Measurements from ENCODE around the gene GJA9. TPM values are rescaled to one million over a fixed set of nuclear protein-coding genes. Genes with fewer than 3 reads are reported as not detected.
"Not testable (repeated sequence)": the region's sequence is repeated elsewhere in the genome, so short reads cannot be mapped to it uniquely, and the experiment has no call there.

Gene GJA9
- polyA plus RNA-seq, 4 donors = 0.31 TPM; not detected in 3

GRCh38 chr1:38845088-38845487 lies 36.3 kb downstream of the GJA9 start:
- not testable (repeated sequence) for DNase-seq; H3K9me3 ChIP-seq (ENCODE audit: control insufficient read depth in 2 of 2, insufficient read depth in 1 of 2, low read depth in 1 of 2, low read length in 1 of 2); H3K27ac ChIP-seq (ENCODE audit: low read depth in 1 of 3, low read length in 2 of 3); H3K27me3 ChIP-seq (ENCODE audit: control insufficient read depth in 3 of 3, insufficient read depth in 3 of 3, low read length in 3 of 3); H3K4me3 ChIP-seq (ENCODE audit: low read depth in 1 of 3, low read length in 3 of 3); FAIRE-seq; H3K4me1 ChIP-seq (ENCODE audit: control insufficient read depth in 3 of 3, insufficient read depth in 2 of 3, low read depth in 1 of 3, low read length in 2 of 3)
- 93 to 99% (median 96%) methylated on average over 3 of the region's 3 CpGs for WGBS, 3 donors
- H3K36me3 ChIP-seq (ENCODE audit: control insufficient read depth in 3 of 3, insufficient read depth in 2 of 3, low read depth in 1 of 3, low read length in 3 of 3) = peaks cover 2 to 29% (median 21%) of the 10 kb centered on the region in 3 donors

GRCh38 chr1:38840281-38840680 lies 41.1 kb downstream of the GJA9 start:
- 57 to 81% (median 77%) methylated on average over 2 of the region's 2 CpGs for WGBS, 3 donors
- peaks cover 0 to 26% (median 18%) of the 10 kb centered on the region in 3 donors for H3K36me3 ChIP-seq (ENCODE audit: control insufficient read depth in 3 of 3, insufficient read depth in 2 of 3, low read depth in 1 of 3, low read length in 3 of 3)

GRCh38 chr1:38839363-38839762 lies 42.0 kb downstream of the GJA9 start:
- no peak for DNase-seq
- no peak overlapping the region for H3K27ac ChIP-seq (ENCODE audit: low read depth in 1 of 3, low read length in 2 of 3)
- no peaks in the 10 kb centered on the region for H3K27me3 ChIP-seq (ENCODE audit: control insufficient read depth in 3 of 3, insufficient read depth in 3 of 3, low read length in 3 of 3)
- peaks cover 0 to 23% (median 17%) of the 10 kb centered on the region in 3 donors for H3K36me3 ChIP-seq (ENCODE audit: control insufficient read depth in 3 of 3, insufficient read depth in 2 of 3, low read depth in 1 of 3, low read length in 3 of 3)
- H3K9me3 ChIP-seq (ENCODE audit: control insufficient read depth in 2 of 2, insufficient read depth in 1 of 2, low read depth in 1 of 2, low read length in 1 of 2) = no peaks in the 10 kb centered on the region
- no peak overlapping the region for H3K4me3 ChIP-seq (ENCODE audit: low read depth in 1 of 3, low read length in 3 of 3)
- FAIRE-seq = no peak
- 84 to 96% (median 92%) methylated on average over 9 of the region's 9 CpGs for WGBS, 3 donors
- H3K4me1 ChIP-seq (ENCODE audit: control insufficient read depth in 3 of 3, insufficient read depth in 2 of 3, low read depth in 1 of 3, low read length in 2 of 3) = no peaks in the 10 kb centered on the region

More at GRCh38 chr1:38840281-38840680, 41.1 kb downstream of the GJA9 start:
- Histone ChIP-seq H3K9me3 (ENCODE audit: control insufficient read depth in 2 of 2, insufficient read depth in 1 of 2, low read depth in 1 of 2, low read length in 1 of 2) (no peaks in the 10 kb centered on the region), H3K4me1 (ENCODE audit: control insufficient read depth in 3 of 3, insufficient read depth in 2 of 3, low read depth in 1 of 3, low read length in 2 of 3) (no peaks in the 10 kb centered on the region), H3K27ac (ENCODE audit: low read depth in 1 of 3, low read length in 2 of 3) (no peak overlapping the region), H3K4me3 (ENCODE audit: low read depth in 1 of 3, low read length in 3 of 3) (no peak overlapping the region), H3K27me3 (ENCODE audit: control insufficient read depth in 3 of 3, insufficient read depth in 3 of 3, low read length in 3 of 3) (no peaks in the 10 kb centered on the region)
- DNase-seq (no peak), FAIRE-seq (no peak)

DNA sequence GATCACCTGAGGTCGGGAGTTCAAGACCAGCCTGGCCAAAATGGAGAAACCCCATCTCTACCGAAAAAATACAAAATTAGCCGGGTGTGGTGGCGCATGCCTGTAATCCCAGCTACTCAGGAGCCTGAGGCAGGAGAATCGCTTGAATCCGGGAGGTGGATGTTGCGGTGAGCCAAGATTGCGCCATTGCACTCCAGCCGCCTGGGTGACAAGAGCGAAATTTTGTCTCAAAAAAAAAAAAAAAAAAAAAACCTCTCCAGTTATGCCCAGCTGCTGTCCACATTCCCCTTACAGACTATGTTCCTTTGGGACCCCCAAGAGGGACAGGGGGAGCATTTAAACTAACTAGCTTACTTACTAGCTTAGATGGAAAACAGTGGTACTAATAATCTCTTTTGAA lies 45.1 kb downstream of the GJA9 start:
- FAIRE-seq; H3K4me1 ChIP-seq (ENCODE audit: control insufficient read depth in 3 of 3, insufficient read depth in 2 of 3, low read depth in 1 of 3, low read length in 2 of 3); H3K4me3 ChIP-seq (ENCODE audit: low read depth in 1 of 3, low read length in 3 of 3); H3K9me3 ChIP-seq (ENCODE audit: control insufficient read depth in 2 of 2, insufficient read depth in 1 of 2, low read depth in 1 of 2, low read length in 1 of 2); DNase-seq; H3K27ac ChIP-seq (ENCODE audit: low read depth in 1 of 3, low read length in 2 of 3); H3K27me3 ChIP-seq (ENCODE audit: control insufficient read depth in 3 of 3, insufficient read depth in 3 of 3, low read length in 3 of 3): not testable (repeated sequence)
- H3K36me3 ChIP-seq (ENCODE audit: control insufficient read depth in 3 of 3, insufficient read depth in 2 of 3, low read depth in 1 of 3, low read length in 3 of 3) = peaks cover 0 to 18% (median 13%) of the 10 kb centered on the region in 3 donors
- 92 to 97% (median 95%) methylated on average over 10 of the region's 10 CpGs for WGBS, 3 donors

DNA sequence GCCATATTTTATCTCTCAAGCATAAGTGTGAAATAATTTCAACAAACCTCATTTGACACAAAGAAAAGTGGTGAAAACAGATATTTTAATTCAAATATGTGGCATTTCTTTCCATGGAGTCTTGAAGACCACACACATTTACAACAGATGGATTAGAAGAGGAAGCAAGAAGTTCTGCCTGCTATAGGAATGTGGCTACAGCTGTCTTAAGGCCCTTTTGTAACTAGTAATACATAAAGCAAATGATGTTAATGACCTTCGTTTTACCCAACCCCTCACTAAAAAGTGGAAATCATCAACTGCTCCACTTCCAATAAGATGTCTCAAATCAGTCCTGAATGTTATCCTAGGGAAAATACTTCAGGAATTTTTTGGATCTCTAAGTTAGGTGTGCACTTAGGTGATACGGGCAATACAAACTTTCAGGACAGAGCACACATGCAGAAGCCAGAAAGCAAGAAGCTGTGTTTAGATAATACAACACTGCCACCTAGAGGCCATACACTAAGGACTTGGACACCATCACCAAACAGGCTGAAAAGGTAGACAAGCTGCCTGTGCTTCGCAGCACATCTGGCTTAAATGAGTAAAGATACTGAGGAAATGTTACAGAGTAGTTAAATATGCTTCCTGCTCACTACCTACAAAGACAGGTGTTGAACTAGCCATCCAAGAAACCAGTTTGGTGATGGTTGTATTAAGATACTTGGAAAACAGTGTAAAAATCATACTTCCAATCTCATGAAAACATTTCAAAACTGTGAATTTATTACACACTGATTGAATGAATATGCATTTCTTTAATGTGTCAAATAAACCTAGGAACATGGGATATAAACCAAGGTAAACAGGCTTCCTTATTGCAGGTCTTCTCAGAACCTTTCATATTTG lies 46.2 kb downstream of the GJA9 start:
- WGBS, 3 donors = 21 to 24% (median 21%) methylated on average over 3 of the region's 3 CpGs
- DNase-seq (peak; percentile 81 to 82), FAIRE-seq (no peak)
- Histone ChIP-seq H3K4me1 (ENCODE audit: control insufficient read depth in 3 of 3, insufficient read depth in 2 of 3, low read depth in 1 of 3, low read length in 2 of 3) (no peaks in the 10 kb centered on the region), H3K27me3 (ENCODE audit: control insufficient read depth in 3 of 3, insufficient read depth in 3 of 3, low read length in 3 of 3) (peaks cover 0 to 2% (median 0%) of the 10 kb centered on the region in 3 donors), H3K9me3 (ENCODE audit: control insufficient read depth in 2 of 2, insufficient read depth in 1 of 2, low read depth in 1 of 2, low read length in 1 of 2) (no peaks in the 10 kb centered on the region), H3K36me3 (ENCODE audit: control insufficient read depth in 3 of 3, insufficient read depth in 2 of 3, low read depth in 1 of 3, low read length in 3 of 3) (peaks cover 0 to 14% (median 11%) of the 10 kb centered on the region in 3 donors), H3K27ac (ENCODE audit: low read depth in 1 of 3, low read length in 2 of 3) (no peak overlapping the region), H3K4me3 (ENCODE audit: low read depth in 1 of 3, low read length in 3 of 3) (no peak overlapping the region)

GRCh38 chr1:38834221-38834782 lies 47.1 kb downstream of the GJA9 start:
- FAIRE-seq (no peak), DNase-seq (no peak)
- Histone ChIP-seq H3K27me3 (ENCODE audit: control insufficient read depth in 3 of 3, insufficient read depth in 3 of 3, low read length in 3 of 3) (peaks cover 0 to 2% (median 1%) of the 10 kb centered on the region in 3 donors), H3K27ac (ENCODE audit: low read depth in 1 of 3, low read length in 2 of 3) (no peak overlapping the region), H3K4me3 (ENCODE audit: low read depth in 1 of 3, low read length in 3 of 3) (no peak overlapping the region), H3K4me1 (ENCODE audit: control insufficient read depth in 3 of 3, insufficient read depth in 2 of 3, low read depth in 1 of 3, low read length in 2 of 3) (no peaks in the 10 kb centered on the region), H3K36me3 (ENCODE audit: control insufficient read depth in 3 of 3, insufficient read depth in 2 of 3, low read depth in 1 of 3, low read length in 3 of 3) (peaks cover 0 to 11% (median 6%) of the 10 kb centered on the region in 3 donors), H3K9me3 (ENCODE audit: control insufficient read depth in 2 of 2, insufficient read depth in 1 of 2, low read depth in 1 of 2, low read length in 1 of 2) (no peaks in the 10 kb centered on the region)
- 81 to 89% (median 84%) methylated on average over 3 of the region's 3 CpGs for WGBS, 3 donors

- H3K9me3 ChIP-seq (ENCODE audit: control insufficient read depth in 2 of 2, insufficient read depth in 1 of 2, low read depth in 1 of 2, low read length in 1 of 2) = no peaks in the 10 kb centered on the region
- H3K27ac ChIP-seq (ENCODE audit: low read depth in 1 of 3, low read length in 2 of 3) = no peak overlapping the region
- DNase-seq (no peak), FAIRE-seq (no peak)
- no peak overlapping the region for H3K4me3 ChIP-seq (ENCODE audit: low read depth in 1 of 3, low read length in 3 of 3)
- H3K27me3 ChIP-seq (ENCODE audit: control insufficient read depth in 3 of 3, insufficient read depth in 3 of 3, low read length in 3 of 3) = peaks cover 0 to 2% (median 2%) of the 10 kb centered on the region in 3 donors
- WGBS, 3 donors = 58 to 71% (median 62%) methylated on average over 3 of the region's 3 CpGs
- H3K4me1 ChIP-seq (ENCODE audit: control insufficient read depth in 3 of 3, insufficient read depth in 2 of 3, low read depth in 1 of 3, low read length in 2 of 3) = no peaks in the 10 kb centered on the region
- peaks cover 0 to 2% (median under 1%) of the 10 kb centered on the region in 3 donors for H3K36me3 ChIP-seq (ENCODE audit: control insufficient read depth in 3 of 3, insufficient read depth in 2 of 3, low read depth in 1 of 3, low read length in 3 of 3)
These were observed 48.2 kb downstream of the GJA9 start for GRCh38 chr1:38833146-38833545.

DNA sequence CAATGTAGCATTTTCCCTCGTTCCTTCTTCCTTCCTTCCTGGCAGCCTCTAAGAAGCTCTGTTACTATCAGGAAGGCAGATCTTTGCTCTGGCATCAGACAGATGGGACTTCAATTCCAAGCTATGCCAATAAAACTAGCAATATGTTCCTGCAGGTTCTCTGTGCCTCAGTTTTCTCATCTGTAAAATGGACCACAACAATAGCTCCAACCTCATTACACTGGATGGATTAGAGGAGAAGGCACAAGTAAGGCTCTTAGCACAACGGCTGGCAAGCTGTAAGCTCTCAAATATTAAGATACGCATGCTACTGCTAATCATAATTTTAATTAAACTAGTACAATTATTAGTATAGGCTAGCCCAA lies 49.0 kb downstream of the GJA9 start:
- H3K27ac ChIP-seq (ENCODE audit: low read depth in 1 of 3, low read length in 2 of 3) = no peak overlapping the region
- H3K4me3 ChIP-seq (ENCODE audit: low read depth in 1 of 3, low read length in 3 of 3) = no peak overlapping the region
- WGBS, 3 donors = 76 to 82% (median 78%) methylated on average over 3 of the region's 3 CpGs
- DNase-seq = no peak
- H3K27me3 ChIP-seq (ENCODE audit: control insufficient read depth in 3 of 3, insufficient read depth in 3 of 3, low read length in 3 of 3) = peaks cover 0 to 2% (median 2%) of the 10 kb centered on the region in 3 donors
- FAIRE-seq = no peak
- H3K9me3 ChIP-seq (ENCODE audit: control insufficient read depth in 2 of 2, insufficient read depth in 1 of 2, low read depth in 1 of 2, low read length in 1 of 2) = no peaks in the 10 kb centered on the region
- peaks cover 0 to 2% (median 0%) of the 10 kb centered on the region in 3 donors for H3K36me3 ChIP-seq (ENCODE audit: control insufficient read depth in 3 of 3, insufficient read depth in 2 of 3, low read depth in 1 of 3, low read length in 3 of 3)
- H3K4me1 ChIP-seq (ENCODE audit: control insufficient read depth in 3 of 3, insufficient read depth in 2 of 3, low read depth in 1 of 3, low read length in 2 of 3) = no peaks in the 10 kb centered on the region
